Nephron (organoid): ENCODE measurements around the gene GAL3ST2.

Source experiments
- H3K27ac Mint-ChIP-seq, 3 experiments: 2 replicates each; pipeline ENCODE4 v1.8.0; 2020; ENCODE audit warnings: mixed read lengths in 3 of 3, mild to moderate bottlenecking in 2 of 3, moderate library complexity in 1 of 3
- H3K27me3 Mint-ChIP-seq: 2 replicates; pipeline ENCODE4 v1.8.0; 2021; ENCODE audit warnings: low read depth, mild to moderate bottlenecking, moderate library complexity, mixed read lengths
- H3K36me3 Mint-ChIP-seq: 2 replicates; pipeline ENCODE4 v1.8.0; 2020; ENCODE audit warnings: low read depth, mixed read lengths
- H3K4me1 Mint-ChIP-seq: 2 replicates; pipeline ENCODE4 v1.8.0; 2020; ENCODE audit warnings: mixed read lengths
- H3K4me3 Mint-ChIP-seq, 3 experiments: 2 replicates each; pipeline ENCODE4 v1.8.0; 2020; ENCODE audit warnings: mild to moderate bottlenecking in 3 of 3, mixed read lengths in 3 of 3, moderate library complexity in 2 of 3
- H3K9me3 Mint-ChIP-seq: 2 replicates; pipeline ENCODE4 v1.8.0; 2020; ENCODE audit warnings: mixed read lengths
- CTCF ChIP-seq, 3 experiments: fragments of 200-600 bp; sonication (generic); IDR thresholded peaks; one replicate each; pipeline ENCODE4 v1.5.0; 2021; ENCODE audit warnings: antibody characterized with exemption in 3 of 3; ENCODE audit not compliant: unreplicated experiment in 3 of 3

The GAL3ST2 gene

GRCh38 chr2:241852116-241852980 is 75.7 kb downstream of the GAL3ST2 start:
- Mint-ChIP-seq H3K27ac (no peak overlapping the region), H3K27me3 (no peaks in the 10 kb centered on the region), H3K4me1 (no peaks in the 10 kb centered on the region), H3K9me3 (no peaks in the 10 kb centered on the region), H3K36me3 (no peaks in the 10 kb centered on the region), H3K4me3 (no peak overlapping the region)
- TF ChIP-seq CTCF (IDR thresholded peaks at IDR 0.05; ENCODE audit: unreplicated experiment in 3 of 3): no peak

- Mint-ChIP-seq H3K27me3 (peaks cover 2% of the 10 kb centered on the region), H3K4me3 (no peak overlapping the region), H3K9me3 (no peaks in the 10 kb centered on the region), H3K4me1 (no peaks in the 10 kb centered on the region), H3K36me3 (no peaks in the 10 kb centered on the region), H3K27ac (no peak overlapping the region)
- no peak for TF ChIP-seq CTCF (IDR thresholded peaks at IDR 0.05; ENCODE audit: unreplicated experiment in 3 of 3)
Measured at GRCh38 chr2:241852981-241853631, 76.5 kb downstream of the GAL3ST2 start.
